ENCODE measurements around the gene FKBP5. TPM values are rescaled to one million over a fixed set of nuclear protein-coding genes. Genes with fewer than 3 reads are reported as not detected.

Gene FKBP5
- total and polyA plus RNA-seq, 10 donors = 23.8 to 368 (median 148) TPM

GRCh38 chr6:35718911-35719381 is 30.2 kb upstream of the FKBP5 start:
- WGBS, 5 donors = 33 to 61% (median 37%) methylated on average over 2 of the region's 2 CpGs
- no peaks in the 10 kb centered on the region for H3K27me3 ChIP-seq (replicated peaks in 1 of 7)
- H3K27ac ChIP-seq = peak overlapping the region; percentile 69 to 100 (median 86)
- intact Hi-C loops (cut with DNase I; ENCODE audit: low total_unique reads) = no loop called here
- H3K36me3 ChIP-seq = no peaks in the 10 kb centered on the region
- DNase-seq = no peak
- TF ChIP-seq POLR2A (IDR thresholded peaks at IDR 0.05) = no peak
- no peak for TF ChIP-seq CTCF (IDR thresholded peaks at IDR 0.05 in 8 of 11, conservative IDR thresholded peaks at IDR 0.05 in 3 of 11)
- peak in 2 of 3 donors; percentile 60 to 65 for TF ChIP-seq POLR2AphosphoS5 (IDR thresholded peaks at IDR 0.05)
- peaks cover 35 to 77% (median 60%) of the 10 kb centered on the region in 6 donors for H3K4me1 ChIP-seq
- H3K9me3 ChIP-seq = no peaks in the 10 kb centered on the region
- no peak overlapping the region for H3K4me3 ChIP-seq

- H3K36me3 ChIP-seq = no peaks in the 10 kb centered on the region
- no peaks in the 10 kb centered on the region for H3K27me3 ChIP-seq (replicated peaks in 1 of 7)
- intact Hi-C loops (cut with DNase I; ENCODE audit: low total_unique reads) = no loop called here
- H3K4me1 ChIP-seq = peaks cover 35 to 73% (median 56%) of the 10 kb centered on the region in 6 donors
- 43 to 70% (median 48%) methylated on average over 4 of the region's 4 CpGs for WGBS, 5 donors
- H3K27ac ChIP-seq = peak overlapping the region in 7 of 8 donors; percentile 69 to 100 (median 89)
- TF ChIP-seq CTCF (IDR thresholded peaks at IDR 0.05 in 8 of 11, conservative IDR thresholded peaks at IDR 0.05 in 3 of 11) (no peak), POLR2A (IDR thresholded peaks at IDR 0.05) (no peak), POLR2AphosphoS5 (IDR thresholded peaks at IDR 0.05) (no peak)
- no peak for DNase-seq
- H3K4me3 ChIP-seq = no peak overlapping the region
- no peaks in the 10 kb centered on the region for H3K9me3 ChIP-seq
These were observed 29.6 kb upstream of the FKBP5 start for GRCh38 chr6:35718375-35718736.

- TF ChIP-seq CTCF (IDR thresholded peaks at IDR 0.05 in 8 of 11, conservative IDR thresholded peaks at IDR 0.05 in 3 of 11) (no peak), POLR2A (IDR thresholded peaks at IDR 0.05) (no peak)
- H3K27ac ChIP-seq = peak overlapping the region in 6 of 8 donors; percentile 69 to 100 (median 90)
- no peaks in the 10 kb centered on the region for H3K36me3 ChIP-seq
- DNase-seq = no peak
- H3K27me3 ChIP-seq (replicated peaks in 1 of 7) = no peaks in the 10 kb centered on the region
- H3K9me3 ChIP-seq = no peaks in the 10 kb centered on the region
- H3K4me1 ChIP-seq = peaks cover 35 to 71% (median 53%) of the 10 kb centered on the region in 6 donors
- 52 to 65% (median 60%) methylated on average over 18 to 19 of the region's 19 CpGs for WGBS, 5 donors
- no peak overlapping the region for H3K4me3 ChIP-seq
- intact Hi-C loops (cut with DNase I; ENCODE audit: low total_unique reads) = no loop called here
These were observed 29.0 kb upstream of the FKBP5 start for GRCh38 chr6:35717449-35718374.

GRCh38 chr6:35716798-35717197 is 28.1 kb upstream of the FKBP5 start:
- no peaks in the 10 kb centered on the region for H3K27me3 ChIP-seq (replicated peaks in 1 of 7)
- H3K27ac ChIP-seq = no peak overlapping the region
- H3K36me3 ChIP-seq = no peaks in the 10 kb centered on the region
- intact Hi-C loops (cut with DNase I; ENCODE audit: low total_unique reads) = no loop called here
- DNase-seq = no peak
- no peak overlapping the region for H3K4me3 ChIP-seq
- H3K4me1 ChIP-seq = peaks cover 35 to 64% (median 45%) of the 10 kb centered on the region in 6 donors
- H3K9me3 ChIP-seq = no peaks in the 10 kb centered on the region
- 70 to 89% (median 84%) methylated on average over 2 of the region's 2 CpGs for WGBS, 5 donors
- TF ChIP-seq POLR2AphosphoS5 (IDR thresholded peaks at IDR 0.05) (no peak), POLR2A (IDR thresholded peaks at IDR 0.05) (no peak), CTCF (IDR thresholded peaks at IDR 0.05 in 8 of 11, conservative IDR thresholded peaks at IDR 0.05 in 3 of 11) (no peak)

Measured in spleen (tissue), 11 donors.